GM13976 (cell line): Measurements from ENCODE around the gene RBM24.

Experiments
- DNase-seq: peaks from one replicate; pipeline ENCODE4 v3.0.0; 2012; ENCODE audit warnings: low spot score
- CTCF ChIP-seq: IDR thresholded peaks from 2 replicates; pipeline ENCODE4 v1.5.1; 2012; ENCODE audit warnings: borderline replicate concordance, mild to moderate bottlenecking; ENCODE audit not compliant: insufficient read depth; ENCODE audit errors: extremely low read depth, missing control alignments, control extremely low read depth
- in situ Hi-C: fragments of 300-500 bp; cut with MboI; formaldehyde crosslinking; loops from one replicate; pipeline ENCODE4 v1.12.0; 2022; ENCODE audit warnings: low sequenced_read_pairs, mixed read lengths, inconsistent platforms; ENCODE audit not compliant: unreplicated experiment

RBM24 gene

GRCh38 chr6:17250237-17250636 lies 30.9 kb upstream of the RBM24 start:
- no peak for TF ChIP-seq CTCF
- in situ Hi-C loops = no loop called here
- no peak for DNase-seq

- DNase-seq = no peak
- TF ChIP-seq CTCF = no peak
- in situ Hi-C loops = no loop called here
Observed at GRCh38 chr6:17251953-17252352, 29.2 kb upstream of the RBM24 start.

- DNase-seq = no peak
- in situ Hi-C loops = no loop called here
- TF ChIP-seq CTCF = no peak
Observed at GRCh38 chr6:17258749-17259148, 22.4 kb upstream of the RBM24 start.

GRCh38 chr6:17265570-17265969 lies 15.6 kb upstream of the RBM24 start:
- DNase-seq = no peak
- in situ Hi-C loops = no loop called here
- no peak for TF ChIP-seq CTCF

GRCh38 chr6:17267566-17267965 lies 13.6 kb upstream of the RBM24 start:
- no peak for TF ChIP-seq CTCF
- no peak for DNase-seq
- in situ Hi-C loops = no loop called here

- in situ Hi-C loops = no loop called here
- TF ChIP-seq CTCF = no peak
Observed at GRCh38 chr6:17268114-17268513, 13.0 kb upstream of the RBM24 start.

GRCh38 chr6:17269840-17270239 lies 11.3 kb upstream of the RBM24 start:
- in situ Hi-C loops = no loop called here
- DNase-seq = no peak
- no peak for TF ChIP-seq CTCF

More at GRCh38 chr6:17268114-17268513, 13.0 kb upstream of the RBM24 start:
- DNase-seq = no peak
